ENCODE data around the gene SNTB2.

DNA sequence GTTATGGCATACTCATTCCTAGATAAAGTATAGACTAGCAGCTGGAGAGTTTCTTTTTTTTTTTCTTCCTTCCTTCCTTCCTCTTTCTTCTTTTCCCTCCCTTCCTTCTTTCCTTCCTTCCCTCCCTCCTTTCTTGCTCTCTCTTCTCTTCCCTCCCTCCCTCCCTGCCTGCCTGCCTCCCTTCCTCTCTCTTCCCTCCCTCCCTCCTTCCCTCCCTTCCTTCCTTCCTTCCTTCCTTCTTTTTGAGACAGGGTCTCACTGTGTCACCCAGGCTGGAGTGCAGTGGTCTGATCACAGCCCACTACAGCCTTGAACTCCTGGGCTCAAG, 7.0 kb upstream of the SNTB2 start:
- TF ChIP-seq, protein P1, sequence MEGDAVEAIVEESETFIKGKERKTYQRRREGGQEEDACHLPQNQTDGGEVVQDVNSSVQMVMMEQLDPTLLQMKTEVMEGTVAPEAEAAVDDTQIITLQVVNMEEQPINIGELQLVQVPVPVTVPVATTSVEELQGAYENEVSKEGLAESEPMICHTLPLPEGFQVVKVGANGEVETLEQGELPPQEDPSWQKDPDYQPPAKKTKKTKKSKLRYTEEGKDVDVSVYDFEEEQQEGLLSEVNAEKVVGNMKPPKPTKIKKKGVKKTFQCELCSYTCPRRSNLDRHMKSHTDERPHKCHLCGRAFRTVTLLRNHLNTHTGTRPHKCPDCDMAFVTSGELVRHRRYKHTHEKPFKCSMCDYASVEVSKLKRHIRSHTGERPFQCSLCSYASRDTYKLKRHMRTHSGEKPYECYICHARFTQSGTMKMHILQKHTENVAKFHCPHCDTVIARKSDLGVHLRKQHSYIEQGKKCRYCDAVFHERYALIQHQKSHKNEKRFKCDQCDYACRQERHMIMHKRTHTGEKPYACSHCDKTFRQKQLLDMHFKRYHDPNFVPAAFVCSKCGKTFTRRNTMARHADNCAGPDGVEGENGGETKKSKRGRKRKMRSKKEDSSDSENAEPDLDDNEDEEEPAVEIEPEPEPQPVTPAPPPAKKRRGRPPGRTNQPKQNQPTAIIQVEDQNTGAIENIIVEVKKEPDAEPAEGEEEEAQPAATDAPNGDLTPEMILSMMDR (conservative IDR thresholded peaks at IDR 0.05; ENCODE audit: low read depth, low read length), result no peak
- no peak for TF ChIP-seq MAZ (IDR thresholded peaks at IDR 0.05; ENCODE audit: borderline replicate concordance, low read depth, low read length)
- no peak for TF ChIP-seq CHD1 (IDR thresholded peaks at IDR 0.05; ENCODE audit: low read depth, low read length)
- TF ChIP-seq RCOR1 (IDR thresholded peaks at IDR 0.05; ENCODE audit: insufficient replicate concordance, low read length), result no peak

Measured in IMR-90 (cell line).